Cardiac ventricle fibroblast (primary cell): ENCODE measurements around the gene UGDH. TPM values are rescaled to one million over a fixed set of nuclear protein-coding genes. Genes with fewer than 3 reads are reported as not detected.

ENCODE experiments used
- total RNA-seq: library from RNA; depleted of rRNA; stranded (reverse); fragments of >200 nt; gene quantifications from 2 replicates; pipeline ENCODE4 v1.2.3, GENCODE V29; 2015

UGDH gene
- 192 and 242 TPM in 2 replicates for total RNA-seq

GRCh38 chr4:39527296-39528060 lies at the start of gene UGDH:
Gene UGDH (minus strand): TSS chr4:39527439. CDS start chr4:39521512, 5,927 bp downstream.

GRCh38 chr4:39458505-39459300 lies 68.5 kb downstream of the UGDH start, which contains the start of the genes LIAS and RPL9:
Gene LIAS (plus strand): TSS chr4:39459056. CDS start chr4:39459118, 62 bp downstream.
Gene RPL9 (minus strand): TSS chr4:39458922. CDS start chr4:39458439, 483 bp downstream.

Other genes starting within 250 kb of the UGDH start
- gene RFC1, start 161.1 kb downstream of the UGDH start, total RNA-seq = 21.5 and 24.7 TPM in 2 replicates
- 0.05 TPM in 1 of 2 replicates, not detected in the other for gene KLB, start 120.5 kb downstream of the UGDH start, total RNA-seq
- 3,269 and 4,373 TPM in 2 replicates for gene RPL9, start 68.5 kb downstream of the UGDH start, total RNA-seq
- gene LIAS, start 68.4 kb downstream of the UGDH start, total RNA-seq = 9.2 and 11.8 TPM in 2 replicates
- 36.3 and 38.3 TPM in 2 replicates for gene SMIM14, start 111.4 kb upstream of the UGDH start, total RNA-seq
- gene UBE2K, start 170.7 kb upstream of the UGDH start, total RNA-seq = 23.3 and 31.5 TPM in 2 replicates